ENCODE measurements around the gene OR13C5. TPM values are rescaled to one million over a fixed set of nuclear protein-coding genes. Genes with fewer than 3 reads are reported as not detected.
"Not testable (repeated sequence)": the region's sequence is repeated elsewhere in the genome, so short reads cannot be mapped to it uniquely, and the experiment has no call there.

OR13C5 gene
- under 1 TPM in 1 of 4 donors, not detected in 3; 0.36 TPM for polyA plus RNA-seq (ENCODE audit: insufficient read length in 4 of 4)

DNA sequence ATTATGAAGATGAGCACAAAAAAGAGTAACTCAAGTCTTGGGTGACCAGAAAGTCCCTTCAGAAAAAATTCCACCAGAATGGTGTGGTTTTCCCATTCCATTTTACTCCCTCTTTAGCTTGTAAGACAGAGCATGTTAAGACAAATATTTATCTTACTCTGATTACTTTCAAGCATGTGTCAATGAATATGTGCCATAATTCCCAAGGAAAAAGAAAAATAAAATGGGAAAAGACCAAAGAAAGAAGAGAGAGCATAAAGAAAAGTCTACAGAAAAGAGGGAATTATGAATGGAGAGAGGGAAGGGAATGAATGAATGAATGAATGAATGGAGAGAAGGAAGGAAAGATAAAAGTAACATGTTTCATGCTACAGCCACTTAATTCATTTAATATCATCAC is at the start of gene OR13C5:
OR13C5 (minus strand) TSS at position 101 of the 400 bp plus-strand sequence; CDS start at position 101, 0 bp downstream.
- not testable (repeated sequence) for DNase-seq (ENCODE audit: low read depth in 4 of 4, low spot score in 3 of 4)

GRCh38 chr9:104635456-104635855 is 36.2 kb upstream of the OR13C5 start:
- DNase-seq (ENCODE audit: low read depth in 4 of 4, low spot score in 3 of 4): no peak

DNA sequence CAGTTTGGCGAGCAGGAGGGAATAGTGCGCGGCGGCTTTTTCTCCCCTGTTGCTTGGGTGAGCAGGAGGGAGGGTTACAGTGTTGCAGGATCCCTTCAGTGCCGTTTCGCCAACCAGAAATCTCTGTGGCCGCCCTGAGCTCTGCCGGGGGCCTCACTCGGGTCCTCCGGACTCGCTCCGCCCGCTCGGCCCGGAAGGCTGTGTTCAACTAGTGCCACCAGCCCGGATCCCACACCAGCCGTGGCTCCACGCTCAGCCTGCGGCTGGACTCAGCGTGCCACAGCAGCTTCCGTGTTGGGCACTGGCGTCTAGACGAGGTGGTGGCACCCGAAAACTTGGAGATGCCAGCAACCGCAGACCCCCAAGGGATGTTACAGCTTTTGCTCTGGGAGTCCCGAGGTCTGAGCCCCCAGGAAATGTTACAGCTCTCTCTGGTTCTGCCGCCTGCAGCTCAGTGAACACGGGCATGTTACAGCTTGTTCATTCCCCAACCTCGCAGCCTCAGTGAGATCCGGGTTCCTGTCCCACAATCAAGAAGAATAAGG is 34.8 kb upstream of the OR13C5 start:
- DNase-seq (ENCODE audit: low read depth in 4 of 4, low spot score in 3 of 4): no peak

GRCh38 chr9:104625964-104626363 is 26.8 kb upstream of the OR13C5 start:
- DNase-seq (ENCODE audit: low read depth in 4 of 4, low spot score in 3 of 4): not testable (repeated sequence)

- no peak for DNase-seq (ENCODE audit: low read depth in 4 of 4, low spot score in 3 of 4)
Observed at GRCh38 chr9:104618104-104618503, 18.9 kb upstream of the OR13C5 start, which contains the start of gene OR13C9. Gene OR13C9 (minus strand): TSS chr9:104618204. CDS start chr9:104618204, 0 bp downstream.

DNA sequence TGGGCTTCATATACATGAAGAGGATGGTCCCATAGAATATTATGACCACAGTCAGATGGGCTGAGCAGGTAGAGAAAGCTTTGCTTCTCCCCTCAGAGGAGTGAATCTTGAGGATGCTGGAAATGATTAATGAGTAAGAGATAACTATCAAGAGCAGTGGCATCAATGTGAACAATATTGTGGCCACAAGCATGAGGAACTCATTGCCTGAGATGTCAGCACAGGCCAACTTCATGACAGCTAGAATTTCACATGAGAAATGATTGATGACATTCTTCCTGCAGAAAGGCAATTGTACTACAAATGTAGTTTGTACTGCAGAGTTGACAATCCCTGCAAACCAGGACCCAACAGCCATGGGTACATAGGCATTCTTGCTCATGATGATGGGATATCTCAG is 18.2 kb upstream of the OR13C5 start:
- no peak for DNase-seq (ENCODE audit: low read depth in 4 of 4, low spot score in 3 of 4)

DNA sequence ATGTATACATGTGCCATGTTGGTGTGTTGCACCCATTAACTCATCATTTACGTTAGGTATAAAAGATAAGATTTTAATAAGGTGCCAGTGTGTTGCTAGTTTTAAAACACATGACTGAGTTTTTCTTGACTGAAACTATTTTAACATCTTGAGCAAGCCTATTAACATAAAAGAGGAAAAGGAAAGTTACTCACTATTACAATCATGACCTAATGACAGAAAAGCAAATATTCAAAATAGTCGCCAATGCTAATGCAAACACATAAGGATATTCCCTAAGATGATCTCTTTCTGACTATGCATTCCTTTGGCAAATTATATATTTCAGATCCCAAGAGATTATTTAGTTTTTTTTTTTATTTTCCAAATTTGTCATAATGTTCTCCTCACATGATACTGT is 12.0 kb upstream of the OR13C5 start:
- no peak for DNase-seq (ENCODE audit: low read depth in 4 of 4, low spot score in 3 of 4)

- DNase-seq (ENCODE audit: low read depth in 4 of 4, low spot score in 3 of 4): no peak
Observed at GRCh38 chr9:104608336-104608735, 9.1 kb upstream of the OR13C5 start.

GRCh38 chr9:104606152-104606551 is 6.9 kb upstream of the OR13C5 start:
- DNase-seq (ENCODE audit: low read depth in 4 of 4, low spot score in 3 of 4): no peak

GRCh38 chr9:104605527-104605926 is 6.3 kb upstream of the OR13C5 start, which contains the start of gene OR13C2:
Gene OR13C2 (minus strand): TSS chr9:104605627. CDS start chr9:104605627, 0 bp downstream.
- not testable (repeated sequence) for DNase-seq (ENCODE audit: low read depth in 4 of 4, low spot score in 3 of 4)

DNA sequence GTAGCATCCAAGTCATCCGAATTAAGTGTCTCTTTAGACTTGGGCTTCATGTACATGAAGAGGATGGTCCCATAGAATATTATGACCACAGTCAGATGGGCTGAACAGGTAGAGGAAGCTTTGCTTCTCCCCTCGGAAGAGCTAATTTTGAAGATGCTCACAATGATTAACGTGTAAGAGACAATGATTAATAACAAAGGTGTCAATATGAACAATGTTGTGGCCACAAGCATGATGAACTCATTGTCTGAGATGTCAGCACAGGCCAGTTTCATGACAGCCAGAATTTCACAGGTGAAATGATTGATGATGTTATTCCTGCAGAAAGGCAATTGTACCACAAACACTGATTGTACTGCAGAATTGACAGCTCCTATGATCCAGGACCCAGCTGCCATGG is 5.6 kb upstream of the OR13C5 start:
- no peak for DNase-seq (ENCODE audit: low read depth in 4 of 4, low spot score in 3 of 4)

GRCh38 chr9:104598749-104599148 is 464 bp downstream of the OR13C5 start:
- not testable (repeated sequence) for DNase-seq (ENCODE audit: low read depth in 4 of 4, low spot score in 3 of 4)

- no peak for DNase-seq (ENCODE audit: low read depth in 4 of 4, low spot score in 3 of 4)
Observed at GRCh38 chr9:104589626-104590025, 9.6 kb downstream of the OR13C5 start.

GRCh38 chr9:104586496-104587180 is 12.6 kb downstream of the OR13C5 start:
- DNase-seq (ENCODE audit: low read depth in 4 of 4, low spot score in 3 of 4): no peak

- DNase-seq (ENCODE audit: low read depth in 4 of 4, low spot score in 3 of 4): no peak
Observed at GRCh38 chr9:104580562-104580961, 18.7 kb downstream of the OR13C5 start.

- DNase-seq (ENCODE audit: low read depth in 4 of 4, low spot score in 3 of 4): no peak
Observed at GRCh38 chr9:104577263-104577662, 21.9 kb downstream of the OR13C5 start.

DNA sequence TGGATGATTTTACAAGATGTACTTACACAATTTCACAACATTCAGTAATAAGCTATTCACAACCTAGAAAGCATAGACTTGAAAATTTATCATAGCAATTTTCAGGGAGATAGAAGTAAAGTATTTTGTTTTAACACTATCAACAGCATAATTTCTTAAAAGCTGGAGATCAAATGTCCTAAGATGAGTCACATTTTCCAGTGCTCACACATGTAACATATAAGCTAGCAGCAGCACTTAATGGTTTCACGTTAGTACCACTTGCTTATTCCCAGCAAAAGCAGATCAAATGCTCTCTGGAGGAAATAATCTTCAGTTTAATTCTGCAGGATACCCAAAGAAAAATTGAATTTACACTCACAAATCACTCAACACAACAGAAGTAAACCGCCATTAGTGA is 23.8 kb downstream of the OR13C5 start:
- DNase-seq (ENCODE audit: low read depth in 4 of 4, low spot score in 3 of 4): no peak

- no peak for DNase-seq (ENCODE audit: low read depth in 4 of 4, low spot score in 3 of 4)
Observed at GRCh38 chr9:104572612-104573011, 26.6 kb downstream of the OR13C5 start.

- no peak for DNase-seq (ENCODE audit: low read depth in 4 of 4, low spot score in 3 of 4)
Observed at GRCh38 chr9:104568868-104569267, 30.3 kb downstream of the OR13C5 start, which contains the start of gene OR13C8. Gene OR13C8 (plus strand): TSS chr9:104569168. CDS start chr9:104569168, 0 bp downstream.

DNA sequence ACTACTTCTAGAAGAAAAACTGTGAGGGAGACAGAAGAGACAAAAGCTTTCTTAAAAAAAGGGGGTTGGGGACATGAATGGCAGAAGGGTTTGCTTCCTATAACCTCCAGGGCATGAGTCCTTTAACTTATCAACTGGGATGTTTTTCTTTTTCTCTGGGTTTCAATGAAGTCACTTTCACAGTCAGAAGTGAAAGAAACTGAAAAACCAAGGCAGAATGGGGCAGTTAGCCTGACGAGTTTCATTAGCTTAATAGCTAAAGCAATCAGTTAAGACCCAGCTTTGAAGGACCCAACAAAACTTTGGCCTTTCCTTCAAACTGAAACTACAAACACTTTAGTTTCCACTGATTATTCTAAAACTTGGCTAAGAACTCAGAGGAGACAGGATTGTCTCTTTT is 34.9 kb downstream of the OR13C5 start:
- DNase-seq (ENCODE audit: low read depth in 4 of 4, low spot score in 3 of 4): no peak

DNA sequence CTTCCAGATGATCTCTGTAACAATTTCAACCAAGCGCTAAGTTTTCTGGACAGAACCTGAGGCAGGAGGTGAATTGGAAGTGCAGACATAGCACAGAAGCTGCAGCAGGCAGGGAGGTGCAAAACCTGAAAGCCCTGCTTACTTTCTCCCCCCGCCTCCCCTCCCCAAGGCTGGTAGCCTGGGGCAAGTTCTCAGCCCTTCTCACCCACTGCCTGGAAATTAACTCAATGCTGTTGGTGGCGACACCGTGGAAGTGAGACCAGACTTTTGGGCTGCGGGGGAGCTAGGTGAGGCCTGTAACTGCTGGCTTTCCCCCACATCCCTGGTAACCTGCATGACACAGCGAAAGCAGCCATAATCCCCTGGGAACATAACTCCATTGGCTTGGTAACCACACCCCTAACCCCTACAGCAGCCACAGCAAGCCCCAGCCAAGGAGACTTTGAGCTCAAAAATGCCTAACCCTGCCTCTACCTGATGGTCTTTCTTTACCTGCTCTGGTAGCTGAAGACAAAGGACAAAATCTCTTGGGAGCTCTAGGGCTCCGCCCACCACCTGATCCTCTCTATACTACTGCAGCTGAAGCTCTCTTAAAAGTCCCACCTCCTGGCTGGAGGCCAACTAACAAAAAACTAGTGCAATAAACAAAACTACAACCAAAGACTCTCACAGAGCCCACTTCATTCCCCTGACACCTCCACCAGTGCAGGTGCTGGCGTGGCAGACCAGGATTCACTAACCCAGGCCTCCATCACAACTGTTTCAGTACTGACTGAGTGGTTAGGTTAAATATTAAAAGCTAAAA is 42.2 kb downstream of the OR13C5 start:
- no peak for DNase-seq (ENCODE audit: low read depth in 4 of 4, low spot score in 3 of 4)

Measured in right renal pelvis (tissue), 4 donors.